Left lung (tissue), 10 donors: ENCODE results near the gene C1orf87. TPM values are rescaled to one million over a fixed set of nuclear protein-coding genes. Genes with fewer than 3 reads are reported as not detected.

Source experiments
- ATAC-seq: fragments of 200-7000 bp; cut with Tn5 transposase; one replicate; pipeline ENCODE4 v1.9.1; 2020; ENCODE audit warnings: moderate library complexity
- DNase-seq, 4 donors: peaks; one replicate each; pipeline ENCODE4 v3.0.0-alpha.2; 2013 to 2020
- H3K27ac ChIP-seq, 2 donors: fragments of 200-600 bp; sonication (generic) in 1 of 2; one replicate each; pipeline versions ENCODE4 v1.5.0 to v1.8.0; 2020 to 2021
- H3K27me3 ChIP-seq, 2 donors: fragments of 200-600 bp; sonication (generic) in 1 of 2; one replicate each; pipeline versions ENCODE4 v1.5.0 to v1.8.0; 2020 to 2021
- H3K36me3 ChIP-seq, 2 donors: fragments of 200-600 bp; sonication (generic) in 1 of 2; one replicate each; pipeline versions ENCODE4 v1.5.0 to v1.8.0; 2020 to 2021
- H3K4me1 ChIP-seq, 2 donors: fragments of 200-600 bp; one replicate each; pipeline ENCODE4 v1.8.0; 2021
- H3K4me3 ChIP-seq, 2 donors: fragments of 200-600 bp; sonication (generic) in 1 of 2; one replicate each; pipeline versions ENCODE4 v1.5.0 to v1.8.0; 2020 to 2021; ENCODE audit warnings: mild to moderate bottlenecking in 1 of 2
- H3K9me3 ChIP-seq, 2 donors: fragments of 200-600 bp; sonication (generic) in 1 of 2; one replicate each; pipeline versions ENCODE4 v1.5.0 to v1.8.0; 2020 to 2021
- intact Hi-C, 2 donors: fragments of 100-400 bp; cut with DNase I; formaldehyde crosslinking; loops; one replicate each; pipeline versions ENCODE4 v1.11.2 to v1.14.2; 2022
- polyA plus RNA-seq, 6 donors: library from polyadenylated mRNA; unstranded; fragments of 120-200 nt; gene quantifications; one replicate each; pipeline ENCODE4 v1.2.1, GENCODE V29; 2013; ENCODE audit not compliant: insufficient read length in 6 of 6
- total RNA-seq, 2 donors: library from RNA; stranded (reverse); fragmentation: NEBNext Ultra II Directional; extraction: Animal tissue kit (Norgen Biotek cat#: 25700); gene quantifications; one replicate each; pipeline ENCODE4 v1.2.1, GENCODE V29; 2021
- TF ChIP-seq, protein P1 (sequence below), 2 donors: fragments of 200-600 bp; sonication (generic) in 1 of 2; IDR thresholded peaks; one replicate each; pipeline versions ENCODE4 v1.5.0 to v1.8.0; 2021; ENCODE audit warnings: antibody characterized with exemption in 2 of 2
- donor health status: DM: no; HTN: yes; CAD: no.
- donor health status: DM: no; HTN: no; CAD: no.

Gene C1orf87
- total and polyA plus RNA-seq, 8 donors: 0.44 to 4.0 (median 2.4) TPM

DNA sequence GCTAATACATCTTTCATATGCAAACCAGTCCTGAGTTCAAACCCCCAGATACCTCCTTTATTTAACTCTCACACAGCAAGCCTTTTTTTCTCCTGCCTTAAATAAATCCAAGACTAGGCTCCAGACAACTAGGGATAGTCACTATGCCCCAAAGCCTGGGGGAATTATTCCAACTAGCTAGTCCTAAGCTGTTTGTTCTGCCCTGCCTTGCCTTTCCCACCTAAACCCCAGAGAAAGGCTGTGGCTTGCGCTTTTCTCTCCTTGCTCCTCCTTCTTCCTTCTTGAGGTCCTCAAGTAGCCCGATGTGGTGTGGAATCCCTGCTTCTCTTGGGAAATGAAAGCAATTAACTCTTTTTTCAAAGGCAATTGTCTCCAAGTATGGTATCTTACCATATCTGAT, 31.8 kb downstream of the C1orf87 start:
- peaks cover 0 to 4% of the 10 kb centered on the region in 2 donors for H3K4me1 ChIP-seq
- TF ChIP-seq, protein P1, sequence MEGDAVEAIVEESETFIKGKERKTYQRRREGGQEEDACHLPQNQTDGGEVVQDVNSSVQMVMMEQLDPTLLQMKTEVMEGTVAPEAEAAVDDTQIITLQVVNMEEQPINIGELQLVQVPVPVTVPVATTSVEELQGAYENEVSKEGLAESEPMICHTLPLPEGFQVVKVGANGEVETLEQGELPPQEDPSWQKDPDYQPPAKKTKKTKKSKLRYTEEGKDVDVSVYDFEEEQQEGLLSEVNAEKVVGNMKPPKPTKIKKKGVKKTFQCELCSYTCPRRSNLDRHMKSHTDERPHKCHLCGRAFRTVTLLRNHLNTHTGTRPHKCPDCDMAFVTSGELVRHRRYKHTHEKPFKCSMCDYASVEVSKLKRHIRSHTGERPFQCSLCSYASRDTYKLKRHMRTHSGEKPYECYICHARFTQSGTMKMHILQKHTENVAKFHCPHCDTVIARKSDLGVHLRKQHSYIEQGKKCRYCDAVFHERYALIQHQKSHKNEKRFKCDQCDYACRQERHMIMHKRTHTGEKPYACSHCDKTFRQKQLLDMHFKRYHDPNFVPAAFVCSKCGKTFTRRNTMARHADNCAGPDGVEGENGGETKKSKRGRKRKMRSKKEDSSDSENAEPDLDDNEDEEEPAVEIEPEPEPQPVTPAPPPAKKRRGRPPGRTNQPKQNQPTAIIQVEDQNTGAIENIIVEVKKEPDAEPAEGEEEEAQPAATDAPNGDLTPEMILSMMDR (IDR thresholded peaks at IDR 0.05): no peak
- DNase-seq (no peak), ATAC-seq (no peak)
- no peaks in the 10 kb centered on the region for H3K27me3 ChIP-seq
- no peak overlapping the region for H3K4me3 ChIP-seq
- H3K9me3 ChIP-seq: no peaks in the 10 kb centered on the region
- no peak overlapping the region for H3K27ac ChIP-seq
- intact Hi-C loops: no loop called here
- H3K36me3 ChIP-seq: no peaks in the 10 kb centered on the region

GRCh38 chr1:60037669-60038068, 35.9 kb downstream of the C1orf87 start:
- no peaks in the 10 kb centered on the region for H3K36me3 ChIP-seq
- no peak overlapping the region for H3K27ac ChIP-seq
- H3K9me3 ChIP-seq: no peaks in the 10 kb centered on the region
- H3K4me1 ChIP-seq: no peaks in the 10 kb centered on the region
- no peak overlapping the region for H3K4me3 ChIP-seq
- ATAC-seq: no peak
- intact Hi-C loops: no loop called here
- no peak for DNase-seq
- H3K27me3 ChIP-seq: no peaks in the 10 kb centered on the region
- TF ChIP-seq, protein P1 (IDR thresholded peaks at IDR 0.05): no peak

DNA sequence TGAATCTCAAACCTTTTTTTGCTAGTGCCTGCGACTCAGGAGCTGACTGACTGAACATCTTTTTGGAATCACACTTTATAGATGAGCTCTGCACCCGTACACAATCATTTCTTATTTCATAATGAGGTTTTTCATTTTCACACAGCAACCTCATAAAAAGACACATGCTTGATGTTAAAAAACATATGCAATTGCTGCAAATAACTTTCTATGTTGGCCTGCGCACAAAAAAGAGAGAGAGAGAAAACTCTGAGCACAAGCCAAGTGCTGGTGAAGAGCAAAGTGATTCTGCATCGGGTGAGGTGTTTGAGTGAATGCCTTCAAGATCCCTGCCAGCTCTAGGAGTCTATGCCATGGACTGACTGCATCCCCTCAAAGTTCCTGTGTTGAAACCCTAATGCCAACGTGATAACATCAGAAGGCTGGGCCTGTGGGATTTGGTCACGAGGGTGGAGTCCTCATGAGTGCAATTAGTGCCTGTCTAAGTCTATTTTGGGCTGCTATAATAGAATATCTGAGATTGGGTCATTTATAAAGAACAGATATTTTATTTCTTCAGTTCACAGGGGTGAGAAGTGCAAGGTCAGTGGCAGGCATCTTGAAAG, 36.6 kb downstream of the C1orf87 start:
- intact Hi-C loops: no loop called here
- DNase-seq: no peak
- no peaks in the 10 kb centered on the region for H3K36me3 ChIP-seq
- H3K4me1 ChIP-seq: no peaks in the 10 kb centered on the region
- TF ChIP-seq, protein P1 (IDR thresholded peaks at IDR 0.05): no peak
- H3K9me3 ChIP-seq: no peaks in the 10 kb centered on the region
- H3K27ac ChIP-seq: no peak overlapping the region
- no peaks in the 10 kb centered on the region for H3K27me3 ChIP-seq
- no peak overlapping the region for H3K4me3 ChIP-seq
- no peak for ATAC-seq

DNA sequence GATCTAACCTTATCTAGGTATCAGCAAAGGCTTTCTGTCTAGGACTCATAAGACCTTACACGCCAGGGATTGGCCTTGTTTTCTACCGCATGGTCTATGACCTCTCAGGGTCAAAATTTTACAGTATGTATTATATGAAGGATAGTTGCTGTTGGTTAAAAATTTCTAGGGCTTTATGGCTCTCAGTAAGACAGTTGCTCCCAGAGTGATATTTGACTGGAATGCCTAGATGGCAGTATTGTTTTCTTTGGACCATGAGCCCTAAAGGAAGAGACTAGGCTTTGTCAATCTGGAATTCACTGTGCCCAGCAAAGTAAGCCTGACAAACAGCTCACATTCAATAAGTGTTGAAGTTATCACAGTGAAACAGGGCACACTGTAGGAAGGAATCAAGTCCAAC, 37.6 kb downstream of the C1orf87 start:
- intact Hi-C loops: no loop called here
- Histone ChIP-seq H3K4me1 (no peaks in the 10 kb centered on the region), H3K9me3 (no peaks in the 10 kb centered on the region), H3K36me3 (no peaks in the 10 kb centered on the region), H3K27me3 (no peaks in the 10 kb centered on the region), H3K27ac (no peak overlapping the region), H3K4me3 (no peak overlapping the region)
- ATAC-seq: no peak
- TF ChIP-seq, protein P1 (IDR thresholded peaks at IDR 0.05): no peak
- no peak for DNase-seq

DNA sequence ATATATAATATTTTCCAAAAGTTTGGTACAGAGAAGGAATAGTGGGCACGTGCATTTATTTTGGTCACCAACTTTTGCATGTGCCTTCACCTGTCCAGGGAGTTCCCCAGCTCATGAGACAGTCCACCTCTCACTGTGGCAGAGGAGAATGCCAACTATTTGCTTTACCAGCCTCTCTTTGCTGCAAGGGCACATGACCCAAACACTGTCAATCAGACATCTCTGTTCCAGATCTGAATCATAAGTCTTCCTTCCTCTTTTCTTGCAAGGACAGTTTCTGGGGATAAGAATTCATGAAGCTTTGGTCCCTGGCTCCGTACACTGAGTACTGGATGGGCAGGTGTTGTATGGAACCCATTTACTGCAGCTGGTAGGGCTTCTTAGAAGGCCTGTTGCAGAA, 38.6 kb downstream of the C1orf87 start:
- Histone ChIP-seq H3K9me3 (no peaks in the 10 kb centered on the region), H3K4me3 (no peak overlapping the region), H3K27ac (no peak overlapping the region), H3K27me3 (no peaks in the 10 kb centered on the region), H3K36me3 (no peaks in the 10 kb centered on the region), H3K4me1 (no peaks in the 10 kb centered on the region)
- TF ChIP-seq, protein P1 (IDR thresholded peaks at IDR 0.05): no peak
- intact Hi-C loops: no loop called here
- DNase-seq: no peak
- ATAC-seq: peak; percentile 24
